HFFc6 (cell line): ENCODE measurements around the gene ZSCAN16. TPM values are rescaled to one million over a fixed set of nuclear protein-coding genes. Genes with fewer than 3 reads are reported as not detected.
A peak's percentile ranks its signal among the peaks of the same experiment; 100 is the strongest.

Experiments used
- DNase-seq: peaks from one replicate; pipeline ENCODE4 v3.0.0-alpha.2; 2018
- H3K27ac Mint-ChIP-seq: 2 replicates; pipeline ENCODE4 v1.8.0; 2020; ENCODE audit warnings: mild to moderate bottlenecking, mixed read lengths
- H3K27me3 Mint-ChIP-seq: 2 replicates; pipeline ENCODE4 v1.8.0; 2021; ENCODE audit warnings: mild to moderate bottlenecking, moderate library complexity, mixed read lengths; ENCODE audit not compliant: insufficient read depth
- H3K36me3 Mint-ChIP-seq: 2 replicates; pipeline ENCODE4 v1.8.0; 2021; ENCODE audit warnings: low read depth, mixed read lengths
- H3K4me1 Mint-ChIP-seq: 2 replicates; pipeline ENCODE4 v1.8.0; 2020; ENCODE audit warnings: low read depth, mixed read lengths
- H3K4me3 Mint-ChIP-seq: 2 replicates; pipeline ENCODE4 v1.8.0; 2020; ENCODE audit warnings: mild to moderate bottlenecking, moderate library complexity, mixed read lengths
- H3K9me3 Mint-ChIP-seq: 2 replicates; pipeline ENCODE4 v1.8.0; 2020; ENCODE audit warnings: mild to moderate bottlenecking, mixed read lengths
- CTCF ChIP-seq: fragments of 200-600 bp; sonication (generic); IDR thresholded peaks from 2 replicates; pipeline ENCODE4 v1.5.0; 2021; ENCODE audit warnings: antibody characterized with exemption, mild to moderate bottlenecking
- total RNA-seq, 6 experiments: library from RNA; stranded (reverse); fragmentation: NEBNext Ultra II Directional; extraction: Animal tissue kit (Norgen Biotek cat#: 25700); gene quantifications; 2 replicates in 1 of 6; 3 replicates in 5 of 6; pipeline ENCODE4 v1.2.3, GENCODE V29; 2021

The ZSCAN16 gene
- total RNA-seq, 6 experiments from 2014 or later = 0.84 to 1.6 (median 1.1) TPM

GRCh38 chr6:28105245-28105639, 19.2 kb upstream of the ZSCAN16 start:
- no peaks in the 10 kb centered on the region for H3K36me3 Mint-ChIP-seq
- H3K27me3 Mint-ChIP-seq = no peaks in the 10 kb centered on the region; the same call in 1 of the 2 replicates
- no peaks in the 10 kb centered on the region for H3K9me3 Mint-ChIP-seq
- DNase-seq = no peak
- peaks cover 13% of the 10 kb centered on the region for H3K4me1 Mint-ChIP-seq
- peak overlapping the region; percentile 78 for H3K27ac Mint-ChIP-seq
- H3K4me3 Mint-ChIP-seq = peak overlapping the region; percentile 86
- no peak for TF ChIP-seq CTCF

GRCh38 chr6:28107506-28107905, 16.9 kb upstream of the ZSCAN16 start:
- Mint-ChIP-seq H3K27ac (no peak overlapping the region), H3K4me3 (no peak overlapping the region), H3K4me1 (peaks cover 13% of the 10 kb centered on the region), H3K27me3 (no peaks in the 10 kb centered on the region; the same call in 1 of the 2 replicates), H3K36me3 (no peaks in the 10 kb centered on the region), H3K9me3 (no peaks in the 10 kb centered on the region)
- TF ChIP-seq CTCF = no peak
- DNase-seq = no peak

- no peaks in the 10 kb centered on the region for H3K9me3 Mint-ChIP-seq
- no peaks in the 10 kb centered on the region; the same call in 1 of the 2 replicates for H3K27me3 Mint-ChIP-seq
- H3K4me1 Mint-ChIP-seq = no peaks in the 10 kb centered on the region; the same call in 1 of the 2 replicates
- no peak for TF ChIP-seq CTCF
- peaks cover 22% of the 10 kb centered on the region for H3K36me3 Mint-ChIP-seq
- H3K4me3 Mint-ChIP-seq = no peak overlapping the region
- H3K27ac Mint-ChIP-seq = no peak overlapping the region
- no peak for DNase-seq
Measured at GRCh38 chr6:28111964-28112363, 12.4 kb upstream of the ZSCAN16 start.

GRCh38 chr6:28115799-28116198, 8.6 kb upstream of the ZSCAN16 start:
- no peaks in the 10 kb centered on the region; the same call in 1 of the 2 replicates for H3K27me3 Mint-ChIP-seq
- peaks cover 38% of the 10 kb centered on the region for H3K36me3 Mint-ChIP-seq
- no peak overlapping the region for H3K4me3 Mint-ChIP-seq
- no peak for DNase-seq
- peaks cover 9% of the 10 kb centered on the region; the same call in 1 of the 2 replicates for H3K4me1 Mint-ChIP-seq
- H3K27ac Mint-ChIP-seq = no peak overlapping the region
- TF ChIP-seq CTCF = no peak
- H3K9me3 Mint-ChIP-seq = no peaks in the 10 kb centered on the region

- no peak for DNase-seq
- no peak overlapping the region; the same call in 1 of the 2 replicates for H3K27ac Mint-ChIP-seq
- H3K9me3 Mint-ChIP-seq = no peaks in the 10 kb centered on the region
- H3K36me3 Mint-ChIP-seq = peaks cover 44% of the 10 kb centered on the region
- TF ChIP-seq CTCF = peak; percentile 26; the same call in 1 of the 2 replicates
- no peaks in the 10 kb centered on the region; the same call in 1 of the 2 replicates for H3K27me3 Mint-ChIP-seq
- no peak overlapping the region for H3K4me3 Mint-ChIP-seq
- H3K4me1 Mint-ChIP-seq = peaks cover 9% of the 10 kb centered on the region; the same call in 1 of the 2 replicates
Measured at GRCh38 chr6:28117386-28118050, 6.9 kb upstream of the ZSCAN16 start.
